ENCODE results near the gene GPR160.

GRCh38 chr3:169996063-169996462 lies 41.7 kb upstream of the GPR160 start:
- TF ChIP-seq, protein P1, sequence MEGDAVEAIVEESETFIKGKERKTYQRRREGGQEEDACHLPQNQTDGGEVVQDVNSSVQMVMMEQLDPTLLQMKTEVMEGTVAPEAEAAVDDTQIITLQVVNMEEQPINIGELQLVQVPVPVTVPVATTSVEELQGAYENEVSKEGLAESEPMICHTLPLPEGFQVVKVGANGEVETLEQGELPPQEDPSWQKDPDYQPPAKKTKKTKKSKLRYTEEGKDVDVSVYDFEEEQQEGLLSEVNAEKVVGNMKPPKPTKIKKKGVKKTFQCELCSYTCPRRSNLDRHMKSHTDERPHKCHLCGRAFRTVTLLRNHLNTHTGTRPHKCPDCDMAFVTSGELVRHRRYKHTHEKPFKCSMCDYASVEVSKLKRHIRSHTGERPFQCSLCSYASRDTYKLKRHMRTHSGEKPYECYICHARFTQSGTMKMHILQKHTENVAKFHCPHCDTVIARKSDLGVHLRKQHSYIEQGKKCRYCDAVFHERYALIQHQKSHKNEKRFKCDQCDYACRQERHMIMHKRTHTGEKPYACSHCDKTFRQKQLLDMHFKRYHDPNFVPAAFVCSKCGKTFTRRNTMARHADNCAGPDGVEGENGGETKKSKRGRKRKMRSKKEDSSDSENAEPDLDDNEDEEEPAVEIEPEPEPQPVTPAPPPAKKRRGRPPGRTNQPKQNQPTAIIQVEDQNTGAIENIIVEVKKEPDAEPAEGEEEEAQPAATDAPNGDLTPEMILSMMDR (IDR thresholded peaks at IDR 0.05 in 8 of 11, conservative IDR thresholded peaks at IDR 0.05 in 3 of 11) = no peak
- TF ChIP-seq POLR2AphosphoS5 (IDR thresholded peaks at IDR 0.05) (no peak), POLR2A (IDR thresholded peaks at IDR 0.05) (no peak)

All from spleen (tissue), 7 donors.